T-helper 2 cell treated with Interferon-gamma antibody and Interleukin-4, amounts not matched to agents 5 μg/mL and 100 μg/mL, for 36 hours (primary cell): ENCODE measurements around the gene THADA.
A peak's percentile ranks its signal among the peaks of the same experiment; 100 is the strongest.

Source experiments
- DNase-seq: peaks from one replicate; pipeline ENCODE4 v3.0.0; 2021; ENCODE audit warnings: low spot score
- H3K27ac Mint-ChIP-seq: one replicate; pipeline ENCODE4 v1.8.0; 2021; ENCODE audit warnings: mild to moderate bottlenecking, mixed read lengths
- H3K27me3 Mint-ChIP-seq: one replicate; pipeline ENCODE4 v1.8.0; 2021; ENCODE audit warnings: low read depth, mixed read lengths
- H3K36me3 Mint-ChIP-seq: one replicate; pipeline ENCODE4 v1.8.0; 2021; ENCODE audit warnings: low read depth, mixed read lengths
- H3K4me1 Mint-ChIP-seq: one replicate; pipeline ENCODE4 v1.8.0; 2021; ENCODE audit warnings: low read depth, mixed read lengths
- H3K4me3 Mint-ChIP-seq: one replicate; pipeline ENCODE4 v1.8.0; 2022; ENCODE audit warnings: mild to moderate bottlenecking, moderate library complexity, mixed read lengths
- H3K9me3 Mint-ChIP-seq: one replicate; pipeline ENCODE4 v1.8.0; 2021; ENCODE audit warnings: mixed read lengths

Gene THADA

GRCh38 chr2:43519643-43520221 lies 76.1 kb downstream of the THADA start:
- peaks cover 13% of the 10 kb centered on the region for H3K36me3 Mint-ChIP-seq
- H3K4me3 Mint-ChIP-seq: no peak overlapping the region
- H3K27ac Mint-ChIP-seq: no peak overlapping the region
- DNase-seq: no peak
- peaks cover 10% of the 10 kb centered on the region for H3K4me1 Mint-ChIP-seq
- no peaks in the 10 kb centered on the region for H3K27me3 Mint-ChIP-seq
- H3K9me3 Mint-ChIP-seq: peaks cover 2% of the 10 kb centered on the region

DNA sequence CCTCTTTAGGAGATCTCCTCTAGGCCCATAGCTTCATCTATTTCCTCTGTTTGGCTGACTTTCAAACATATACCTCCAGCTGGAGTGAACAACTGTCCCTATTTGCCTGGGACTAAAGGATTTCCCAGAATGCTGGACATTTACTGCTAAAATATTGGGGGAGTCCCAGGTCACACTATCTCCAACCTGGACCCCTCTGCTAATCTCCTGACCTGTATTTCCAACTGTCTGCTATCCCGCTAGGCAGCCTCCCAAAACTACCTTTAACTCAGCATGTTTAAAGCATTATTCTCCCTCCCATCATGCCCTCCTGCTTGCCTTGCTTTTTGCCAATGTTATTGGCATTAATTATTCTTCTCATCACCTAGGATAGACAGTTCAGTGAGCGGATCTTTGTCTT lies 77.1 kb downstream of the THADA start:
- Mint-ChIP-seq H3K27me3 (no peaks in the 10 kb centered on the region), H3K27ac (no peak overlapping the region), H3K9me3 (no peaks in the 10 kb centered on the region), H3K4me3 (no peak overlapping the region), H3K36me3 (peaks cover 3% of the 10 kb centered on the region), H3K4me1 (peaks cover 10% of the 10 kb centered on the region)
- no peak for DNase-seq

DNA sequence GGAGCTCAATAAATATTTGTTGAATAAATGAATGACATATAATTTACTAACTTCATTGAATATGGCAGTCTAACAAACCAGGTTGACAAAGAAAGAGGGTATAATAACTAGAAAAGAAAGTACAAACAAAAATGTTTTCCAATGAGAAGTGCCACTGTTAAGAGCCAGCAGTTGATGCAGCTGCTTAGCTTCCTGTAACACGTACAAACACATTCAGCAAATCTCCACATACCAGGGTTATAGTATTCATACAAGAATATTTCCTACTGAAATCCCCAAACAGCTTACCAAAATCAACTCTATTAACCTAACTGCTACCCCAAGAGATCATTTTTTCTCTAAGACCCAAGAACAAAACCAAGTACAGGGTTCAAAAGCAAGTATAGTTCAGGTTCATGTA lies 77.7 kb downstream of the THADA start:
- no peak overlapping the region for H3K27ac Mint-ChIP-seq
- H3K4me1 Mint-ChIP-seq: peaks cover 10% of the 10 kb centered on the region
- no peaks in the 10 kb centered on the region for H3K9me3 Mint-ChIP-seq
- no peaks in the 10 kb centered on the region for H3K27me3 Mint-ChIP-seq
- no peak overlapping the region for H3K4me3 Mint-ChIP-seq
- H3K36me3 Mint-ChIP-seq: peaks cover 3% of the 10 kb centered on the region
- no peak for DNase-seq

GRCh38 chr2:43515807-43516497 lies 79.9 kb downstream of the THADA start:
- Mint-ChIP-seq H3K4me3 (no peak overlapping the region), H3K27ac (no peak overlapping the region), H3K36me3 (peaks cover 13% of the 10 kb centered on the region), H3K4me1 (peaks cover 15% of the 10 kb centered on the region), H3K27me3 (no peaks in the 10 kb centered on the region), H3K9me3 (no peaks in the 10 kb centered on the region)
- DNase-seq: no peak

GRCh38 chr2:43515248-43515647 lies 80.6 kb downstream of the THADA start:
- H3K27ac Mint-ChIP-seq: no peak overlapping the region
- no peak for DNase-seq
- no peak overlapping the region for H3K4me3 Mint-ChIP-seq
- no peaks in the 10 kb centered on the region for H3K9me3 Mint-ChIP-seq
- no peaks in the 10 kb centered on the region for H3K27me3 Mint-ChIP-seq
- H3K36me3 Mint-ChIP-seq: peaks cover 14% of the 10 kb centered on the region
- H3K4me1 Mint-ChIP-seq: peaks cover 15% of the 10 kb centered on the region

DNA sequence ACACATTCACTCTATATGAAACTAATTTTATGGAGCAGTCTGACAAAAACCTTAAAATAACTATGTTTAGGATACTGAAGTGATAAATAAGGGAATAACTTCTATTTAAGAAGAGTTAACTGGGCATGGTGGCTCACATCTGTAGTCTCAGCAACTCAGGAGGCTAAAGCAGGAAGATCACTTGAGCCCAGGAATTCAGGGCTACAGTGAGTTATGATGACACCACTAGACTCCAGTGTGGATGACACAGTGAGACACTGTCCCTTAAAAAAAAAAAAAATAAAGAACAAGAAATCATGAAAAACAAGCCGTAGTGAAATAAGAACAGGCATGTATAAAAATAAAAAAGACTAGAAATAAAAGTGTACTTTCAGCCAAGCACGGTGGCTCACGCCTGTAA lies 82.0 kb downstream of the THADA start:
- DNase-seq: no peak
- no peak overlapping the region for H3K27ac Mint-ChIP-seq
- H3K4me3 Mint-ChIP-seq: no peak overlapping the region
- H3K36me3 Mint-ChIP-seq: peaks cover 15% of the 10 kb centered on the region
- H3K9me3 Mint-ChIP-seq: no peaks in the 10 kb centered on the region
- H3K27me3 Mint-ChIP-seq: no peaks in the 10 kb centered on the region
- peaks cover 21% of the 10 kb centered on the region for H3K4me1 Mint-ChIP-seq

DNA sequence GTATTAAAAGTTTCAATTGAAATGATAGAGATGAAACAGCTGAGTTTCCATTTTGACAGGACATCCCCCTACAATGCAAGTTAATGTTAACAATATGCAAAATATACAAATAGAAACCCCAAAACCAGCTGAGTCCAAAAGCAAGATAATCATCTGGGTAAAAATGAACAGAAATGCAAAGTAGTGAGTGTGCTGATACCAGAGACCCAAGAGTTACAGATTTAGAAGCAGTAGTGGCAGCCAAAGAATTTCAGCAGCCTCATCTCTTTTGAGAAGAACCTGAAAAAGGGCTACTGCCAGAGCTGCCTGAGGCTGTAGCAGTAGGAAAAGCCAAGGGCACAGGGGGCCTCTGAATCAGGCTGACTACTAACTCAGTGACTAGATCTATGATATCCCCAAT lies 82.6 kb downstream of the THADA start:
- Mint-ChIP-seq H3K27ac (no peak overlapping the region), H3K4me3 (no peak overlapping the region), H3K9me3 (no peaks in the 10 kb centered on the region), H3K36me3 (peaks cover 19% of the 10 kb centered on the region), H3K4me1 (peaks cover 24% of the 10 kb centered on the region), H3K27me3 (no peaks in the 10 kb centered on the region)
- DNase-seq: no peak

GRCh38 chr2:43511199-43511598 lies 84.6 kb downstream of the THADA start:
- Mint-ChIP-seq H3K27me3 (no peaks in the 10 kb centered on the region), H3K9me3 (no peaks in the 10 kb centered on the region), H3K4me3 (no peak overlapping the region), H3K27ac (no peak overlapping the region), H3K36me3 (peaks cover 30% of the 10 kb centered on the region), H3K4me1 (peaks cover 31% of the 10 kb centered on the region)
- DNase-seq: peak; percentile 17

GRCh38 chr2:43509886-43510285 lies 86.0 kb downstream of the THADA start:
- peaks cover 26% of the 10 kb centered on the region for H3K4me1 Mint-ChIP-seq
- H3K27me3 Mint-ChIP-seq: no peaks in the 10 kb centered on the region
- peaks cover 35% of the 10 kb centered on the region for H3K36me3 Mint-ChIP-seq
- no peak overlapping the region for H3K4me3 Mint-ChIP-seq
- H3K9me3 Mint-ChIP-seq: no peaks in the 10 kb centered on the region
- H3K27ac Mint-ChIP-seq: peak overlapping the region; percentile 60
- no peak for DNase-seq

DNA sequence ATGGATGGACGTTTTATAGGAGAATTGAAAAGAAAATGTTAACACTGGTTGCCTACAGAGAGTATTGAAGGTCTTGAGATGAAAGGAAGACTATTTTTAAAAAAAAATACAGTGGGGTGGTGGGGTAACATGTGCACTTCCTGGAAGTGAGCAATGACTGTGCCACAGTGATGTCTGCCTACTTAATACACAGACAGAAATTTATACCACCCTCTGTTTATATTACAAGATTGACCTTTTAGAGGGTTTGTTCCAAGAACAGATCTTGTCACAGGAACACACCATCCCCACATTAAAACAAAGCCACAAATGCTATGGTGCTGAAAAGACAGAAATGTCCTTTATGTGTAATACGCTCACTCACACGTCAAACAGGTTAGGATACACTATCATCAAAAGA lies 87.6 kb downstream of the THADA start:
- H3K27ac Mint-ChIP-seq: no peak overlapping the region
- H3K4me3 Mint-ChIP-seq: no peak overlapping the region
- H3K4me1 Mint-ChIP-seq: peaks cover 25% of the 10 kb centered on the region
- H3K27me3 Mint-ChIP-seq: no peaks in the 10 kb centered on the region
- H3K36me3 Mint-ChIP-seq: peaks cover 34% of the 10 kb centered on the region
- H3K9me3 Mint-ChIP-seq: no peaks in the 10 kb centered on the region
- no peak for DNase-seq

DNA sequence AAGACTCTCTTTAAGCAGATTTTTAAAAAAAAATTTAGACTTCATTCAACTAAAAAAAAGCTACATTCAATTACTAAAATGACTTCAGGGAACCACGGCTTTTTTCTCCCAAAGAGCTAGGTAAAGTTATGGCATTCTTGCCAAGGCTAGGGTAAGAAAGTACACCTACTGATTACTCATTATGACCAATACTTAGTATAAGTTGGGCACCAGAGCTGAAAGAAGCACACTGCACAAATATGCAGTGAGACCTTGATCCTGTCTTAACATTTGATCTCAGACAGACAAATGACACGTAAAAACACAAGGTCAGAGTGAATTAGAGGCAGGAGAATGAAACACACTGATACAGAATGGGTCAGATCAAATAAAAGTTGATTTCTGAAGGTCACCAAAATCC lies 88.7 kb downstream of the THADA start:
- H3K9me3 Mint-ChIP-seq: no peaks in the 10 kb centered on the region
- H3K36me3 Mint-ChIP-seq: peaks cover 29% of the 10 kb centered on the region
- no peaks in the 10 kb centered on the region for H3K27me3 Mint-ChIP-seq
- H3K4me1 Mint-ChIP-seq: peaks cover 25% of the 10 kb centered on the region
- no peak for DNase-seq
- no peak overlapping the region for H3K27ac Mint-ChIP-seq
- H3K4me3 Mint-ChIP-seq: no peak overlapping the region

- peaks cover 12% of the 10 kb centered on the region for H3K4me1 Mint-ChIP-seq
- no peak for DNase-seq
- no peaks in the 10 kb centered on the region for H3K27me3 Mint-ChIP-seq
- no peaks in the 10 kb centered on the region for H3K9me3 Mint-ChIP-seq
- no peak overlapping the region for H3K27ac Mint-ChIP-seq
- H3K36me3 Mint-ChIP-seq: peaks cover 25% of the 10 kb centered on the region
- H3K4me3 Mint-ChIP-seq: no peak overlapping the region
These were observed 100.1 kb downstream of the THADA start for GRCh38 chr2:43495727-43496126.

- Mint-ChIP-seq H3K4me3 (no peak overlapping the region), H3K27me3 (no peaks in the 10 kb centered on the region), H3K27ac (no peak overlapping the region), H3K9me3 (no peaks in the 10 kb centered on the region), H3K36me3 (peaks cover 22% of the 10 kb centered on the region), H3K4me1 (peaks cover 2% of the 10 kb centered on the region)
- no peak for DNase-seq
These were observed 101.9 kb downstream of the THADA start for GRCh38 chr2:43493954-43494353.

GRCh38 chr2:43491065-43491639 lies 104.7 kb downstream of the THADA start:
- Mint-ChIP-seq H3K36me3 (peaks cover 4% of the 10 kb centered on the region), H3K9me3 (no peaks in the 10 kb centered on the region), H3K27me3 (no peaks in the 10 kb centered on the region), H3K4me3 (no peak overlapping the region), H3K27ac (no peak overlapping the region), H3K4me1 (peaks cover 11% of the 10 kb centered on the region)
- no peak for DNase-seq
